Activated CD4-positive, alpha-beta T cell treated with anti-CD3 and anti-CD28 coated beads, Interleukin-2, amount 50 U/mL, for 4 hours (primary cell): ENCODE data around the gene ANXA5.

Experiments used
- DNase-seq, 2 experiments: peaks; one replicate each; pipeline ENCODE4 v3.0.0-alpha.2; 2020

The ANXA5 gene

GRCh38 chr4:121711263-121712000 is 14.7 kb upstream of the ANXA5 start:
- DNase-seq = peak in 1 of 2 experiments; percentile 10

- no peak for DNase-seq
These were observed 13.1 kb upstream of the ANXA5 start for GRCh38 chr4:121709766-121710405.

- DNase-seq = no peak
These were observed 10.6 kb upstream of the ANXA5 start for GRCh38 chr4:121707344-121707743.

- DNase-seq = no peak
These were observed 9.8 kb upstream of the ANXA5 start for GRCh38 chr4:121706595-121707021.

- no peak for DNase-seq
These were observed 8.7 kb upstream of the ANXA5 start for GRCh38 chr4:121705521-121705920.

- DNase-seq = no peak
These were observed 5.4 kb upstream of the ANXA5 start for GRCh38 chr4:121702136-121702535.

GRCh38 chr4:121701263-121701662 is 4.5 kb upstream of the ANXA5 start:
- DNase-seq = no peak

GRCh38 chr4:121698236-121698671 is 1.5 kb upstream of the ANXA5 start:
- no peak for DNase-seq

DNA sequence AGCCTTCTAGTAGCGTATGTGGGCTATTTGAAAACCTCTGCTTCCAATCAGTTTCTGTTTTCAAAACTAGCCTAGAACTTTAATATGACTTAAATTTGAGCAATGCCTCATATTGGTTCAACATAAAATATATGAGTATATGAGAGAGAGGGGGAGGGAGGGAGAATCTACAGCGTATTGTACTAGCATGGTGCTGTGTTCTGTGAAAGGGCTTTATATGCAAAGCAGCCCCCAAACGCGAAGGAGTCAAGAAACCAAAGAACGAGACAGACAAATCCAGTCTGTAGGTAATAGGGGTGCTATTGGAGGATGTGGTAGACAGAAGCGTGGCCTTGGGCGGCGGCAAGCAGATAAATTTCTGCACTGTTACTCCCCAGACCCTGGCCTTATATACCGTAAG is 784 bp upstream of the ANXA5 start:
- DNase-seq = no peak

DNA sequence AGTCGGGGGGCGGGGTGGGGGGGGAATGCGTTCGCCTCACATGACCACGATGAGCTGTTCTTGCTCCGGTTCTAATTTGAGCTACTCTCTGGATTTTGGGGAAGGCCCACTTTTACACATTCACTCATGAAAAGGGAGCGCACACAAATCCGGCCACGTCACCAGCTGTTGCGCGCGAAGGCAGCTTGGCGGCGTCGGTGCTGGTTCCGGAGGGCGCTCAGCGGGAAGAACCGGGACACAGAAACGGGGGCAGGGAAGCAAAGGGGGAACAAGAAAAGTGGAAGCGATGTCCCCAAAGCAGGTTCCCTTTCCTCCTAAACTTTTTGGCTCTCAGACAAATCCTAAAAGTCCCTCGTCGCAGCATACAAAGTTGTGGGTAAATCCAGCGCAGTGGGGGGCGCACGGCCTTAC is 605 bp downstream of the ANXA5 start:
- peak; percentile 44 to 52 for DNase-seq

DNA sequence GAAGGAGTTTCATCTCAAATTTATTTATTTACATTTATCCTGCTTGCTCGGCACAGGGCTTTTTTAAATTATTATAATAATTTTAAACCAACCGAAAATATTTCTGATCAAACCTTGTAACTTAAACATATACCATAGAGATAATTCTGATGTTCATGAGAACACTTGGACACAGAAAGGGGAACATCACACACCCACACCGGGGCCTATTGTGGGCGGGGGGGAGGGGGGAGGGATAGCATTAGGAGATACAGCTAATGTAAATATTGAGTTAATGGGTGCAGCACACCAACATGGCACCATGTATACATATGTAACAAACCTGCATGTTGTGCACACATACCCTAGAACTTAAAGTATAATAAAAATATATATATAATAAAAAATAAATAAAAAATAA is 2.9 kb downstream of the ANXA5 start:
- no peak for DNase-seq

GRCh38 chr4:121693450-121693849 is 3.3 kb downstream of the ANXA5 start:
- no peak for DNase-seq

- DNase-seq = no peak
These were observed 4.5 kb downstream of the ANXA5 start for GRCh38 chr4:121692261-121692660.

DNA sequence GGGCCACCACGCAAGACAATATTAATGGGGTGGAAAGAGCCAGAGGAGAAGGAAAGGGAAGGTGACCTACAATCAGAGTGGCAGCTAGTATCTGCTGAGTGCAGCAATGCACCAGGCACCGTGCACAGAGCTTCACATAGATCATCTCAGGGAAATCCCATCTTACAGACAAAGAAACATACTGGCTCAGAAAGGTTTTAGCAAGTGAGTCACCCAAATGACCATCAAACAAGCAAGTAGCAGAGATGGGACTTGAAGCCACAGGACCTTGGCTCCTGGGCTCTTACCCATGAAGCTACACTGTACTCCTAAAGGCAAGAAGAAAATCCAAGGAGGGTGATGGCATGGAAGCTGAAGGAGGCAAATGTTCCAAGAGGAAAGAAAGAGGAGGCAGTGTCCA is 6.8 kb downstream of the ANXA5 start:
- no peak for DNase-seq

DNA sequence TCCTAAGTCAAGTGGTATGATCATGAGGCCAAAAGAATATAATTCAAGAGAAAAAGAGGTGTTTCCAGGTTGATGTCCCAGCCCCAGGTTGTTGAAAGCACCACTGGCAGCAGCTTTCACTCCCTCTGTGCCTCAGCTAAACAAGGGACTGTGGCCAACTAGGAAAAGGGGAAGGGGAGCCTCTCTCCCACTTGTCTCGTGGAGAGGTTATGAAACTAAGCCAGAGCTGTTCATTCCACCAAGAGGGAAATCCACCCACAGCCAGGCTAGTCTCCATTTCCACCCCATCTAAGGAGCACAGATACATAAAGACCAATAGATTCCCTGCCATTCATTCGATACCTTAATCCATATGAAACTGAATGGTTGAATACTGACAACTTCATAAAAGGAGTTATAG is 8.1 kb downstream of the ANXA5 start:
- no peak for DNase-seq

DNA sequence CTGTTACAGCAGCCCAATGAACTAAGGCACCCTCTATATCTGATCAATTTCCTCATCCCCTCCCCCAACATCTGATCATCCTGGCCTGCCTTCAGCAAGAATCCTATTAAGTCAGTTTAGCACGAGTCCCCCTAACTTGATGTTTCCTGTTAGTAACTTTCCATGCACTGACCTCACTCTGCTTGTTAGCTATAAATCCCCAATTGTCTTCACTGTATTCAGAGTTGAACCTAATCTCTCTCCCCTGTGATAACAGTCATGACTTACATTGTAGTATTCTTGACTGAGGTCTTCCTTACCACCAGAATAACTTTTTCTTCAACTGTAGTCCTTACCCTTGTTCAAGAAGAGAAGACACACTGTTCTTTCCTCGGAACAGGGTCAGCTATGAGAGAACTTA is 8.5 kb downstream of the ANXA5 start:
- no peak for DNase-seq

DNA sequence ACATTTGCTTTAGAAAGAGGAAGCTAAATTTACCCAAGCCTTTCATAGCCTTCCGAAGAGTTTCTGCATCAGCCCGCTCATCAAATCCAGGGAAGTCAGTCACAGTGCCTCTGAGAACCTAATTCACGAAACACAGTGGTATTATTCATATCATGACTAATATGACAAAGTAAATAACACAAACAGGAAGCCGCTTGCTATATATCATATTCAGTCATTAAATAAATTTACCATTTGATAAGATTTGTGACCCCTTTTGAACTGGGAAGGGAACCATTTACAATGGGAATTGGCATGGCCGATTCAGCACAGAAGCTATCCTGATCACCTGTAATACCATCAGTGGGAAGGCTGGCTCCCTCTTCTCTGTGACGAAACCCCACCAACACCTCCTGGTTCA is 10.5 kb downstream of the ANXA5 start:
- DNase-seq = no peak

GRCh38 chr4:121685257-121685656 is 11.5 kb downstream of the ANXA5 start:
- no peak for DNase-seq

GRCh38 chr4:121684561-121684960 is 12.2 kb downstream of the ANXA5 start:
- no peak for DNase-seq

- DNase-seq = no peak
These were observed 12.8 kb downstream of the ANXA5 start for GRCh38 chr4:121684016-121684415.

GRCh38 chr4:121680571-121680970 is 16.2 kb downstream of the ANXA5 start:
- no peak for DNase-seq

DNA sequence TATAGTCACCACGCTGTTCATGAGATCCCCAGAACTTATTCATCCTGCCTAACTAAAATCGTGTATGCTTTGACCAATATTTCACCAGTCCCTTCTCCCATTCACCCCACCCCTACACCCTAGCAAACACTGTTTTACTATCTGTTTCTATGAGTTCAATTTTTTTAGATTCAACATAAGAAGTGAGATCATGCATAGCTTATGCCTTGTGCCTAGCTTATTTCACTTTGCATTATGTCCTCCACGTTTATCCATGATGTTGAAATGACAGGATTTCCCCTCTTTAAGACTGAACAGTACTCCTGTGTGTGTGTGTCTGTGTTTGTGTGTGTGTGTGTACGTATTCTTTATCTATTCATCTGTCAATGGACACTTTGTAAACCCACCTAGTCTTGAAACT is 16.8 kb downstream of the ANXA5 start:
- DNase-seq = no peak

- no peak for DNase-seq
These were observed 17.5 kb downstream of the ANXA5 start for GRCh38 chr4:121679267-121679666.

DNA sequence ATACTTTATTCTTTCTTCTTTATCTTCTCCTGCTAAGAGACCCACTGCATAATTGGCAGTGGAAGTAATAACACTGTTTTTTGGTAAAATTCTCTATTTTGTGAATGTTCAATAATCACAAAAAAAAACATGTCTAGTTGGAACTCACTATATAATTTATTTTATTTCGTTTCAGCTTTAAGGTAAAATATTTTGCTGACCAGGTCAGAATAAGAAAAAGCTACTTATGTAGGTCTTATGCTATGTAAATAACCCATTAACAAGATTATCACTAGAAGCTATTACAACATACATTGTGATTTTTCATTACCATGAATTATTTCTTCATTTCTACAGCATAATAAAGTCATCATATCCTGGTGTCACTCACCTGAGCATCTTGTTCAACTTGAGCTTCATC is 19.3 kb downstream of the ANXA5 start:
- DNase-seq = no peak
